ENCODE data around the gene POLR2M. TPM values are rescaled to one million over a fixed set of nuclear protein-coding genes. Genes with fewer than 3 reads are reported as not detected.

POLR2M gene
- total RNA-seq, 1 donor from 2014 or later = 141 TPM

GRCh38 chr15:57691082-57691481 lies 15.4 kb upstream of the POLR2M start:
- no peak for DNase-seq (ENCODE audit: low read depth)

- DNase-seq (ENCODE audit: low read depth) = no peak
Observed at GRCh38 chr15:57692709-57693108, 13.8 kb upstream of the POLR2M start.

GRCh38 chr15:57694279-57694678 lies 12.2 kb upstream of the POLR2M start:
- DNase-seq (ENCODE audit: low read depth) = no peak

GRCh38 chr15:57696146-57696545 lies 10.4 kb upstream of the POLR2M start:
- DNase-seq (ENCODE audit: low read depth) = no peak

GRCh38 chr15:57697588-57697987 lies 8.9 kb upstream of the POLR2M start:
- DNase-seq (ENCODE audit: low read depth) = peak; percentile 48

- no peak for DNase-seq (ENCODE audit: low read depth)
Observed at GRCh38 chr15:57698243-57698642, 8.3 kb upstream of the POLR2M start.

GRCh38 chr15:57698991-57699390 lies 7.5 kb upstream of the POLR2M start:
- DNase-seq (ENCODE audit: low read depth) = no peak

GRCh38 chr15:57703387-57703786 lies 3.1 kb upstream of the POLR2M start:
- DNase-seq (ENCODE audit: low read depth) = peak; percentile 64

- no peak for DNase-seq (ENCODE audit: low read depth)
Observed at GRCh38 chr15:57704441-57704840, 2.1 kb upstream of the POLR2M start.

GRCh38 chr15:57705746-57706404 lies 639 bp upstream of the POLR2M start:
- DNase-seq (ENCODE audit: low read depth) = peak; percentile 11

- DNase-seq (ENCODE audit: low read depth) = no peak
Observed at GRCh38 chr15:57708047-57708446, 1.5 kb downstream of the POLR2M start.

GRCh38 chr15:57718309-57718708 lies 11.8 kb downstream of the POLR2M start:
- DNase-seq (ENCODE audit: low read depth) = no peak

- DNase-seq (ENCODE audit: low read depth) = peak; percentile 34
Observed at GRCh38 chr15:57720867-57721266, 14.4 kb downstream of the POLR2M start.

- DNase-seq (ENCODE audit: low read depth) = no peak
Observed at GRCh38 chr15:57726411-57726810, 19.9 kb downstream of the POLR2M start.

GRCh38 chr15:57727031-57727430 lies 20.5 kb downstream of the POLR2M start:
- peak; percentile 47 for DNase-seq (ENCODE audit: low read depth)

- no peak for DNase-seq (ENCODE audit: low read depth)
Observed at GRCh38 chr15:57728436-57728835, 21.9 kb downstream of the POLR2M start.

- peak; percentile 95 for DNase-seq (ENCODE audit: low read depth)
Observed at GRCh38 chr15:57730876-57731275, 24.4 kb downstream of the POLR2M start.

GRCh38 chr15:57731530-57732103 lies 25.1 kb downstream of the POLR2M start:
- no peak for DNase-seq (ENCODE audit: low read depth)

- peak; percentile 74 for DNase-seq (ENCODE audit: low read depth)
Observed at GRCh38 chr15:57732526-57733331, 26.2 kb downstream of the POLR2M start.

- DNase-seq (ENCODE audit: low read depth) = no peak
Observed at GRCh38 chr15:57734860-57735259, 28.3 kb downstream of the POLR2M start.

- no peak for DNase-seq (ENCODE audit: low read depth)
Observed at GRCh38 chr15:57735431-57735830, 28.9 kb downstream of the POLR2M start.

- DNase-seq (ENCODE audit: low read depth) = no peak
Observed at GRCh38 chr15:57735891-57736290, 29.4 kb downstream of the POLR2M start.
